ENCODE measurements around the gene PRKD1. TPM values are rescaled to one million over a fixed set of nuclear protein-coding genes. Genes with fewer than 3 reads are reported as not detected.

The PRKD1 gene
- total RNA-seq, 6 experiments from 2014 or later = 0.74 to 6.2 (median 2.2) TPM

- H3K4me1 ChIP-seq = no peaks in the 10 kb centered on the region
- no peaks in the 10 kb centered on the region for H3K36me3 ChIP-seq
- intact Hi-C loops (cut with DNase I) = no loop called here
- DNase-seq = no peak
- no peaks in the 10 kb centered on the region for H3K27me3 ChIP-seq
- no peak for ATAC-seq
- WGBS (ENCODE audit: insufficient coverage, low coverage, low lambda C conversion rate, missing lambda C conversion rate) = 72% methylated on average over 2 of the region's 2 CpGs
- TF ChIP-seq POLR2A (IDR thresholded peaks at IDR 0.05) (no peak), CTCF (IDR thresholded peaks at IDR 0.05) (no peak)
- no peak overlapping the region for H3K4me3 ChIP-seq
- no peak overlapping the region for H3K27ac ChIP-seq
- H3K9me3 ChIP-seq = no peaks in the 10 kb centered on the region
Measured at GRCh38 chr14:29569194-29569593, 358.5 kb downstream of the PRKD1 start.

- Histone ChIP-seq H3K27ac (no peak overlapping the region), H3K4me1 (no peaks in the 10 kb centered on the region), H3K9me3 (no peaks in the 10 kb centered on the region), H3K27me3 (no peaks in the 10 kb centered on the region), H3K4me3 (no peak overlapping the region), H3K36me3 (no peaks in the 10 kb centered on the region)
- no peak for DNase-seq
- WGBS (ENCODE audit: insufficient coverage, low coverage, low lambda C conversion rate, missing lambda C conversion rate) = 38% methylated on average over 1 of the region's 1 CpG
- no peak for ATAC-seq
- intact Hi-C loops (cut with DNase I) = no loop called here
- TF ChIP-seq CTCF (IDR thresholded peaks at IDR 0.05) = no peak
- no peak for TF ChIP-seq POLR2A (IDR thresholded peaks at IDR 0.05)
Measured at GRCh38 chr14:29566194-29566593, 361.5 kb downstream of the PRKD1 start.

- Histone ChIP-seq H3K36me3 (no peaks in the 10 kb centered on the region), H3K27ac (no peak overlapping the region), H3K4me3 (no peak overlapping the region), H3K9me3 (no peaks in the 10 kb centered on the region), H3K27me3 (no peaks in the 10 kb centered on the region), H3K4me1 (no peaks in the 10 kb centered on the region)
- 70% methylated on average over 4 of the region's 4 CpGs for WGBS (ENCODE audit: insufficient coverage, low coverage, low lambda C conversion rate, missing lambda C conversion rate)
- intact Hi-C loops (cut with DNase I) = no loop called here
- no peak for TF ChIP-seq POLR2A (IDR thresholded peaks at IDR 0.05)
- no peak for TF ChIP-seq CTCF (IDR thresholded peaks at IDR 0.05)
- no peak for ATAC-seq
- DNase-seq = no peak
Measured at GRCh38 chr14:29558516-29558915, 369.1 kb downstream of the PRKD1 start.

- 80% methylated on average over 3 of the region's 3 CpGs for WGBS (ENCODE audit: insufficient coverage, low coverage, low lambda C conversion rate, missing lambda C conversion rate)
- Histone ChIP-seq H3K4me3 (no peak overlapping the region), H3K27ac (no peak overlapping the region), H3K27me3 (no peaks in the 10 kb centered on the region), H3K4me1 (no peaks in the 10 kb centered on the region), H3K9me3 (no peaks in the 10 kb centered on the region), H3K36me3 (no peaks in the 10 kb centered on the region)
- TF ChIP-seq POLR2A (IDR thresholded peaks at IDR 0.05) (no peak), CTCF (IDR thresholded peaks at IDR 0.05) (no peak)
- DNase-seq (no peak), ATAC-seq (no peak)
- intact Hi-C loops (cut with DNase I) = no loop called here
Measured at GRCh38 chr14:29554335-29554734, 373.3 kb downstream of the PRKD1 start.

GRCh38 chr14:29553427-29553826 lies 374.2 kb downstream of the PRKD1 start:
- no peak for TF ChIP-seq POLR2A (IDR thresholded peaks at IDR 0.05)
- TF ChIP-seq CTCF (IDR thresholded peaks at IDR 0.05) = no peak
- Histone ChIP-seq H3K9me3 (no peaks in the 10 kb centered on the region), H3K4me3 (no peak overlapping the region), H3K4me1 (no peaks in the 10 kb centered on the region), H3K27ac (no peak overlapping the region), H3K36me3 (no peaks in the 10 kb centered on the region), H3K27me3 (no peaks in the 10 kb centered on the region)
- 55% methylated on average over 4 of the region's 4 CpGs for WGBS (ENCODE audit: insufficient coverage, low coverage, low lambda C conversion rate, missing lambda C conversion rate)
- DNase-seq (no peak), ATAC-seq (no peak)
- intact Hi-C loops (cut with DNase I) = no loop called here

All from right lobe of liver (tissue), 6 donors.